GM19099 (cell line): Measurements from ENCODE around the gene SYNM.

Experiments used
- POLR2A ChIP-seq: IDR thresholded peaks from 3 replicates; pipeline ENCODE4 v1.6.1; 2011; ENCODE audit warnings: low read depth; ENCODE audit not compliant: insufficient read length; ENCODE audit errors: extremely low read depth

The SYNM gene

GRCh38 chr15:99113547-99114271 is 8.8 kb downstream of the SYNM start:
- no peak for TF ChIP-seq POLR2A

GRCh38 chr15:99114511-99115299 is 9.8 kb downstream of the SYNM start:
- TF ChIP-seq POLR2A, result no peak

GRCh38 chr15:99115300-99116215 is 10.7 kb downstream of the SYNM start:
- TF ChIP-seq POLR2A, result no peak

- TF ChIP-seq POLR2A, result no peak
These were observed 12.2 kb downstream of the SYNM start for GRCh38 chr15:99117111-99117510.

GRCh38 chr15:99117563-99118257 is 12.8 kb downstream of the SYNM start:
- no peak for TF ChIP-seq POLR2A

GRCh38 chr15:99118258-99118632 is 13.4 kb downstream of the SYNM start:
- TF ChIP-seq POLR2A, result no peak

- TF ChIP-seq POLR2A, result no peak
These were observed 14.1 kb downstream of the SYNM start for GRCh38 chr15:99118801-99119546.

GRCh38 chr15:99120050-99120777 is 15.3 kb downstream of the SYNM start:
- no peak for TF ChIP-seq POLR2A

GRCh38 chr15:99121207-99121606 is 16.3 kb downstream of the SYNM start:
- no peak for TF ChIP-seq POLR2A

- TF ChIP-seq POLR2A, result no peak
These were observed 17.0 kb downstream of the SYNM start for GRCh38 chr15:99121691-99122410.

- no peak for TF ChIP-seq POLR2A
These were observed 18.2 kb downstream of the SYNM start for GRCh38 chr15:99122831-99123712.

GRCh38 chr15:99123713-99124451 is 19.0 kb downstream of the SYNM start:
- TF ChIP-seq POLR2A, result no peak

GRCh38 chr15:99124641-99125040 is 19.8 kb downstream of the SYNM start:
- TF ChIP-seq POLR2A, result no peak
